Spleen (tissue), 11 donors: ENCODE measurements around the gene AGAP3. TPM values are rescaled to one million over a fixed set of nuclear protein-coding genes. Genes with fewer than 3 reads are reported as not detected.
A peak's percentile ranks its signal among the peaks of the same experiment; 100 is the strongest.

Source experiments
- DNase-seq: peaks from one replicate; pipeline ENCODE4 v3.0.0-alpha.2; 2020
- H3K27ac ChIP-seq, 8 donors: fragments of 200-600 bp; sonication (generic) in 7 of 8; 1 replicate in 4 of 8; 2 replicates in 4 of 8; pipeline versions ENCODE4 v1.5.0 to v1.8.0; 2016 to 2021; ENCODE audit warnings: inconsistent platforms in 4 of 8, mild to moderate bottlenecking in 4 of 8, moderate library complexity in 1 of 8
- H3K27me3 ChIP-seq, 7 donors: fragments of 200-600 bp; sonication (generic) in 6 of 7; replicated peaks in 1 of 7; 1 replicate in 4 of 7; 2 replicates in 3 of 7; pipeline versions ENCODE4 v1.5.0 to v1.8.0; 2016 to 2021; ENCODE audit warnings: inconsistent platforms in 3 of 7, mild to moderate bottlenecking in 1 of 7
- H3K36me3 ChIP-seq, 6 donors: fragments of 200-600 bp; sonication (generic) in 5 of 6; 1 replicate in 4 of 6; 2 replicates in 2 of 6; pipeline versions ENCODE4 v1.5.0 to v1.8.0; 2016 to 2021; ENCODE audit warnings: inconsistent platforms in 2 of 6
- H3K4me1 ChIP-seq, 6 donors: fragments of 200-600 bp; sonication (generic) in 5 of 6; 1 replicate in 3 of 6; 2 replicates in 3 of 6; pipeline versions ENCODE4 v1.5.0 to v1.8.0; 2016 to 2021; ENCODE audit warnings: inconsistent platforms in 3 of 6
- H3K4me3 ChIP-seq, 8 donors: fragments of 200-600 bp; sonication (generic) in 7 of 8; 1 replicate in 4 of 8; 2 replicates in 4 of 8; pipeline versions ENCODE4 v1.5.0 to v1.8.0; 2016 to 2021; ENCODE audit warnings: inconsistent platforms in 4 of 8, mild to moderate bottlenecking in 4 of 8, moderate library complexity in 2 of 8
- H3K9me3 ChIP-seq, 8 donors: fragments of 200-600 bp; sonication (generic) in 7 of 8; 1 replicate in 4 of 8; 2 replicates in 4 of 8; pipeline versions ENCODE4 v1.5.0 to v1.8.0; 2016 to 2021; ENCODE audit warnings: inconsistent platforms in 4 of 8
- CTCF ChIP-seq, 11 experiments: fragments of 200-600 bp in 7 of 11; fragments of 450-650 bp in 4 of 11; sonication (generic) in 4 of 11; IDR thresholded peaks in 8 of 11; conservative IDR thresholded peaks in 3 of 11; 1 replicate in 7 of 11; 2 replicates in 4 of 11; pipeline versions ENCODE4 v1.4.0 to v1.8.0; 2016 to 2021; ENCODE audit warnings: antibody characterized with exemption in 11 of 11, inconsistent platforms in 4 of 11, mild to moderate bottlenecking in 1 of 11
- POLR2A ChIP-seq, 3 donors: fragments of 450-650 bp; IDR thresholded peaks; one replicate each; pipeline ENCODE4 v1.5.1; 2017; ENCODE audit warnings: antibody characterized with exemption in 3 of 3, mild to moderate bottlenecking in 1 of 3
- POLR2AphosphoS5 ChIP-seq, 3 donors: sonication (generic); formaldehyde crosslinking; IDR thresholded peaks; one replicate each; pipeline ENCODE4 v1.5.1; 2017; ENCODE audit warnings: antibody characterized with exemption in 3 of 3
- WGBS, 5 donors: extraction: QIAGEN DNeasy Blood & Tissue Kit in 3 of 5; methylation state at CpG; one replicate each; pipeline versions ENCODE4 v1.1.5 to v1.1.7; 2013 to 2018; 5-methylcytosine and 5-hydroxymethylcytosine counted together
- intact Hi-C: fragments of 100-400 bp; cut with DNase I; formaldehyde crosslinking; loops from one replicate; pipeline ENCODE4 v1.15.0; 2023; ENCODE audit warnings: low total_unique reads
- polyA plus RNA-seq, 3 donors: library from polyadenylated mRNA; stranded (reverse); fragments of 200-250 nt; gene quantifications; one replicate each; pipeline ENCODE4 v1.2.1, GENCODE V29; 2013
- total RNA-seq, 7 donors: library from RNA; depleted of rRNA in 3 of 7; stranded (reverse); fragments of >200 nt in 3 of 7; fragmentation: NEBNext Ultra II Directional in 4 of 7; extraction: Animal tissue kit (Norgen Biotek cat#: 25700) in 4 of 7; gene quantifications; one replicate each; pipeline versions ENCODE4 v1.1.0 to v1.2.1, GENCODE V29; 2016 to 2021
- donor health status: healthy with polysubstance abuse.
- donor health status: DM: no; HTN: no; CAD: no; lungs with moderate emphysema.
- donor health status: DM: no; HTN: no; CAD: no.
- donor health status: Bipolar disorder and iron deficiency.
- donor health status: healthy.
- donor health status: DM: no; HTN: no; CAD: no.
- donor health status: DM: yes; HTN: yes; CAD: no.

The AGAP3 gene
- total and polyA plus RNA-seq, 10 donors: 21.8 to 94.4 (median 72.6) TPM

- no peak for DNase-seq
- Histone ChIP-seq H3K4me3 (no peak overlapping the region), H3K27me3 (no peaks in the 10 kb centered on the region), H3K9me3 (no peaks in the 10 kb centered on the region), H3K27ac (peak overlapping the region in 2 of 8 donors; percentile 4 to 18), H3K4me1 (peaks cover 13 to 58% (median 30%) of the 10 kb centered on the region in 6 donors), H3K36me3 (peaks cover 0 to 21% (median 0%) of the 10 kb centered on the region in 6 donors)
- TF ChIP-seq CTCF (IDR thresholded peaks at IDR 0.05 in 8 of 11, conservative IDR thresholded peaks at IDR 0.05 in 3 of 11): no peak
- TF ChIP-seq POLR2A (IDR thresholded peaks at IDR 0.05): no peak
- TF ChIP-seq POLR2AphosphoS5 (IDR thresholded peaks at IDR 0.05): no peak
- WGBS, 5 donors: 61 to 78% (median 65%) methylated on average over 5 of the region's 5 CpGs
- intact Hi-C loops: no loop called here
Measured at GRCh38 chr7:151094675-151095074, 8.4 kb downstream of the AGAP3 start.

GRCh38 chr7:151095123-151095797 is 9.0 kb downstream of the AGAP3 start:
- H3K4me3 ChIP-seq: no peak overlapping the region
- H3K36me3 ChIP-seq: peaks cover 0 to 21% (median 0%) of the 10 kb centered on the region in 6 donors
- H3K4me1 ChIP-seq: peaks cover 9 to 58% (median 28%) of the 10 kb centered on the region in 6 donors
- intact Hi-C loops: no loop called here
- H3K9me3 ChIP-seq: no peaks in the 10 kb centered on the region
- H3K27me3 ChIP-seq: no peaks in the 10 kb centered on the region
- DNase-seq: no peak
- TF ChIP-seq POLR2A (IDR thresholded peaks at IDR 0.05) (no peak), POLR2AphosphoS5 (IDR thresholded peaks at IDR 0.05) (no peak), CTCF (IDR thresholded peaks at IDR 0.05 in 8 of 11, conservative IDR thresholded peaks at IDR 0.05 in 3 of 11) (no peak)
- peak overlapping the region in 2 of 8 donors; percentile 4 to 18 for H3K27ac ChIP-seq
- 74 to 82% (median 79%) methylated on average over 10 of the region's 10 CpGs for whole genome bisulfite sequencing, 5 donors

GRCh38 chr7:151095828-151096475 is 9.7 kb downstream of the AGAP3 start:
- Histone ChIP-seq H3K4me3 (no peak overlapping the region), H3K4me1 (peaks cover 7 to 53% (median 26%) of the 10 kb centered on the region in 6 donors), H3K27me3 (no peaks in the 10 kb centered on the region), H3K9me3 (no peaks in the 10 kb centered on the region), H3K27ac (no peak overlapping the region), H3K36me3 (peaks cover 0 to 21% (median 0%) of the 10 kb centered on the region in 6 donors)
- TF ChIP-seq POLR2A (IDR thresholded peaks at IDR 0.05) (no peak), CTCF (IDR thresholded peaks at IDR 0.05 in 8 of 11, conservative IDR thresholded peaks at IDR 0.05 in 3 of 11) (no peak), POLR2AphosphoS5 (IDR thresholded peaks at IDR 0.05) (no peak)
- DNase-seq: no peak
- intact Hi-C loops: no loop called here
- WGBS, 5 donors: 78 to 87% (median 86%) methylated on average over 17 of the region's 17 CpGs
